GM21447 (cell line): ENCODE data around the gene LHFPL3.

Source experiments
- ATAC-seq: cut with Tn5 transposase; IDR thresholded peaks from one replicate; pipeline ENCODE4 v1.9.1; 2021; ENCODE audit not compliant: unreplicated experiment

The LHFPL3 gene

GRCh38 chr7:104826135-104826534 lies 497.7 kb downstream of the LHFPL3 start:
- ATAC-seq: no peak

DNA sequence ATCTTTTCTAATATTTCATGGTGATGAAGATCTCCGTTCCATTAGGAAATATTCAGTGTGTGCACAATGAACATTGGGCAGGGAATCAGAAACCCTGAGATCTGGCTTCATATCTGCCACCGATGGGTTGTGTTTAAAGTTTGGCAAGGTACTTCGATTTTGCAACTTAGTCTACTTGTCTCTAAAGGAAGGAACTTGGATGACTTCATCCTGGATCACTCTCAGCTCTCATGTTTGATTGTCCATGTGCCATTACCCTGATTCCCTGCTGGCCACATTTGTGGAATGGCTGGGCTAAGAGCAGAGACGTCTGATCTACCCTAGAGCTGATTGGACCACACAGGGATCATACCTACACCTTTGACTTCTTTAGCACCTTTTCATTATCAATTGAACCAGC lies 508.6 kb downstream of the LHFPL3 start:
- ATAC-seq: no peak

- ATAC-seq: peak; percentile 70
These were observed 510.3 kb downstream of the LHFPL3 start for GRCh38 chr7:104838537-104839299.

DNA sequence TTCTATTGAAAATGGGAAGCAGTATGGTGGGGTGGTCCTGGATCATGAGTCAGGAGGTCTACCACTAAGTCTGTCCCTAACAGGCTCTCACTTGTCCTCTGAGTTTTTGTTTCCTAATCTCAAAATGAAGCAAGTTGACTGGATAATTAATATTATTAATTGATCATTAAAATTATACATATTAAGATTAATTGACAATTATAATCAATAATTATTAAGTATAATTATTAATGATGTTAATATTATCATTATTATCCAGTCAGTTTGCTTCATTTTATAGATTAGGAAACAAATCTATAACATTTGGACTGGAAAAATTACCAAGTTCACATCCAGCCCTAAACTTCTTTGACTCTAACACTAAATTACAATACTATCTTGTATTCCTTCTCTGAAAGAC lies 511.4 kb downstream of the LHFPL3 start:
- ATAC-seq: no peak

DNA sequence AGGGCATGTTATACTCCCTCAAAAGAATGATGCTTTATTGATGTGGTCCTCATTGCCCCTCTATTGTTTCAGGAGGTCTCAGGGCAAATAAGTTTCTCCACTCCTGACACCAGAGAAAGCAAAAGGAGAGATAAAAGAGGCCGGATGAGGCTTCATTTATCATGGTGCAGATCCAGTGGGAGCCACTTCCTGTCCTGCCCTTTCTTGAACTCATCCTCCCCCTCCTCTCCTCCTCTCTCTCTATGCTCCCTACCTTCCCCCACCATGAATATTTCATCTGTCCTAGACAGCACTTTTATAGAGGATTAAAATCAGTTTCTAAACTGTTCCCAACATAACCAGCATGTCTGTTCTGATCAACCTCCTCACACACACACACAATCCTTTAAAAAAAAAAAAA lies 513.4 kb downstream of the LHFPL3 start:
- ATAC-seq: no peak

GRCh38 chr7:104843198-104843597 lies 514.8 kb downstream of the LHFPL3 start:
- no peak for ATAC-seq

- no peak for ATAC-seq
These were observed 517.2 kb downstream of the LHFPL3 start for GRCh38 chr7:104845557-104845956.

- no peak for ATAC-seq
These were observed 518.3 kb downstream of the LHFPL3 start for GRCh38 chr7:104846731-104847130.

GRCh38 chr7:104848138-104848990 lies 520.0 kb downstream of the LHFPL3 start:
- ATAC-seq: peak; percentile 67

- no peak for ATAC-seq
These were observed 522.0 kb downstream of the LHFPL3 start for GRCh38 chr7:104850374-104850773.

GRCh38 chr7:104851268-104851667 lies 522.9 kb downstream of the LHFPL3 start:
- no peak for ATAC-seq

GRCh38 chr7:104852386-104852785 lies 524.0 kb downstream of the LHFPL3 start:
- ATAC-seq: no peak

GRCh38 chr7:104855861-104856260 lies 527.5 kb downstream of the LHFPL3 start:
- no peak for ATAC-seq

GRCh38 chr7:104857458-104858425 lies 529.3 kb downstream of the LHFPL3 start:
- peak; percentile 75 for ATAC-seq

GRCh38 chr7:104859754-104860426 lies 531.5 kb downstream of the LHFPL3 start:
- ATAC-seq: no peak

DNA sequence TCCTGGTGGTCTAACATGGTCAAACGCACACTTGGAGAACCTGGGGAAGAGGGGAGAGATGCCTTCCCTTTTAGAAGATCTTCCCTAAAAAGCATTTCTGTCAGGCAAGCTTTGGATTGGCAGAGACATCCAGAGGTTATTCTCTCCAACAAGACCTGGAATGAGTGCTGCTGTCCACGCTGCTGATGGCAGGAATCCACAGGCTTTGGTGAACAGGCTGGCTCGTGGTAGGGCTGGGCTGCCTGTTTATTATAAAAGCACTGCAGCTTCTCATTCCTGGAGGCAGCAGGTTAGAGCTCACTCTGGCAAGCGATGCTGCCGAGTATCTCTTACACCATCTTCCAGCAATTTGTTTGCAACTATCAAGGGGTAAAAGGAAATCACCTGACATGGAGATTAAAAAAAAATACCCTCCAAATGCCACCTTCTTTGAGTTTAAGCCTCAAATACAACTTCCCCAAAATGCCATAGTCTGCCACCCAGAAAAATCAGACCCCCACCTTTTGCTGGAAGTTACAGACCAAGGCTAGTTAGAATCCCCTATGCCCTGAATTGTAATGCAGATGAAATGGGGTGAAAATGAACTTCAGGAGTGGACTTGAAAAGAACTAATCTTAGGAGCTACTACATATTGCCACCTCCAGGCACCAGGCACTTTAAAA lies 533.5 kb downstream of the LHFPL3 start:
- ATAC-seq: no peak

- no peak for ATAC-seq
These were observed 534.3 kb downstream of the LHFPL3 start for GRCh38 chr7:104862719-104863118.

- ATAC-seq: no peak
These were observed 545.0 kb downstream of the LHFPL3 start for GRCh38 chr7:104873401-104873800.

- peak; percentile 90 for ATAC-seq
These were observed 550.2 kb downstream of the LHFPL3 start for GRCh38 chr7:104878577-104878976.

DNA sequence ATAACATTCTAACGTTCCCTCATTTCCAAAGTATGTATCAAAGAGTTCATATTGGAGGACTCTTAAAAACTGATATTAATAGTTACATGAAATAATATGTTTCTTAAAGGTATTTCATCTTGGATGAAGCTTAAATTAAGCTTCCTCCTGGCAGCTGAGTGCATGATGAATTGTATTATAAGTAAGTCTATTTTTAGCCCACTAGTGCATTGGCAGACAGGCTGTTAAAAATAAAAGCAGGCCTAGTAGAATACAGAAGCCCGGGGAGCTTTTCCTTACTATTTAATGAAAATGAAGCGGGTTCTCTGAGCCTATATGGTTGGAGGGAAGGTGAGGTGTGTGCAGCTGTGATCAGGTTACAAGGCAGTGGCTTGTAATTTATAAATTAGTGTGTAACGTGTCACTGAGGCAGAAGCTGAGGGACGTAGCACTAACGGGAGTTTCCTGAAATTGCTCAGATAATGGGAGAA lies 554.9 kb downstream of the LHFPL3 start:
- peak; percentile 5 for ATAC-seq
